Measurements from ENCODE around the gene FAM180B. TPM values are rescaled to one million over a fixed set of nuclear protein-coding genes. Genes with fewer than 3 reads are reported as not detected.
A peak's percentile ranks its signal among the peaks of the same experiment; 100 is the strongest.

Gene FAM180B
- total RNA-seq, 1 experiment from 2014 or later: not detected

DNA sequence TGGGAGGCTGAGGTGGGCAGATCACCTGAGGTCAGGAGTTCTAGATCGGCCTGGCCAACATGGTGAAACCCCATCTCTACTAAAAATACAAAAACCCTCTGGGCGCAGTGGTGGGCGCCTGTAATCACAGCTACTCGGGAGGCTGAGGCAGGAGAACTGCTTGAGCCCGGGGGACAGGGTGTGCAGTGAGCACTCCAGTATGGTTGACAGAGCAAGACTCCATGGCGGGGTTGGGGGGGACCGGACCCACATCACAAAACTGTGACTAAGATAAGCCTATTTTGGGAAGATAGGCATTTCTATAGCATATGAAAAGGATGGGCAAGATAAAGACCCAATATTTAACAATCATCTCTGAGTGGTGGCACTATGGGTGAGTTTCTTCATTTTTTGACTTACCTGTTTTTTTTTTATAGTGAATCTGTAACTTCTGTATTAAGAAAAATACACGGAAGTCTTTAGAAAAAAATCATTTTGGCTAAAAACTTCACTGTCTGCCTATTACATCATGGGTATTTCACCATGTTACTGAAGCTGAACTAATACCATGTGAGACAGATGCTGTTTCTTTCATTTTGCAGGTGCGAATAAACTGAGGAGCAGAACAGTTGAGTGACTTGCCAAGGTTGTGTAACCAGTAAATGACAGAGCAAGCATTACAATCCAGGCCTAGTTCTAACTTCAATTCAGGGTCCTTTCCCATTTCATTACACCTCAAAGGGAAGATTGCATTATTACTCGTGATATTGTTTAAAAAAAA is 36.0 kb upstream of the FAM180B start:
- no peaks in the 10 kb centered on the region for H3K9me3 Mint-ChIP-seq (ENCODE audit: unreplicated experiment)
- TF ChIP-seq, protein P1, sequence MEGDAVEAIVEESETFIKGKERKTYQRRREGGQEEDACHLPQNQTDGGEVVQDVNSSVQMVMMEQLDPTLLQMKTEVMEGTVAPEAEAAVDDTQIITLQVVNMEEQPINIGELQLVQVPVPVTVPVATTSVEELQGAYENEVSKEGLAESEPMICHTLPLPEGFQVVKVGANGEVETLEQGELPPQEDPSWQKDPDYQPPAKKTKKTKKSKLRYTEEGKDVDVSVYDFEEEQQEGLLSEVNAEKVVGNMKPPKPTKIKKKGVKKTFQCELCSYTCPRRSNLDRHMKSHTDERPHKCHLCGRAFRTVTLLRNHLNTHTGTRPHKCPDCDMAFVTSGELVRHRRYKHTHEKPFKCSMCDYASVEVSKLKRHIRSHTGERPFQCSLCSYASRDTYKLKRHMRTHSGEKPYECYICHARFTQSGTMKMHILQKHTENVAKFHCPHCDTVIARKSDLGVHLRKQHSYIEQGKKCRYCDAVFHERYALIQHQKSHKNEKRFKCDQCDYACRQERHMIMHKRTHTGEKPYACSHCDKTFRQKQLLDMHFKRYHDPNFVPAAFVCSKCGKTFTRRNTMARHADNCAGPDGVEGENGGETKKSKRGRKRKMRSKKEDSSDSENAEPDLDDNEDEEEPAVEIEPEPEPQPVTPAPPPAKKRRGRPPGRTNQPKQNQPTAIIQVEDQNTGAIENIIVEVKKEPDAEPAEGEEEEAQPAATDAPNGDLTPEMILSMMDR (IDR thresholded peaks at IDR 0.05; ENCODE audit: unreplicated experiment): no peak
- H3K4me1 Mint-ChIP-seq (ENCODE audit: insufficient read depth, unreplicated experiment): peaks cover 31% of the 10 kb centered on the region
- DNase-seq (ENCODE audit: unreplicated experiment): peak; percentile 50
- POLR2A ChIA-PET: interaction anchor here (0.6 to 5.1 kb wide), 11 partner anchors 10 to 55 kb away, joined by 3 to 61 read pairs (median 12); partner anchors contain the start of genes KBTBD4, NDUFS3 and PTPMT1
- CTCF ChIA-PET: interaction anchor here (0.6 to 0.7 kb wide), 4 partner anchors 15 to 216 kb away, joined by 3 to 5 read pairs (median 4); no protein-coding TSS in a partner anchor
- H3K27me3 Mint-ChIP-seq (ENCODE audit: insufficient read depth, unreplicated experiment): no peaks in the 10 kb centered on the region
- intact Hi-C loops (cut with micrococcal nuclease): loop anchor here (5.0 kb wide), 2 partner anchors 53 to 83 kb away; no protein-coding TSS in a partner anchor
- H3K36me3 Mint-ChIP-seq (ENCODE audit: insufficient read depth, unreplicated experiment): peaks cover 12% of the 10 kb centered on the region
- H3K27ac Mint-ChIP-seq (ENCODE audit: low read depth, unreplicated experiment): peak overlapping the region; percentile 46
- BruUV-seq (replicated peaks): no TSS peak
- peak overlapping the region; percentile 100 for H3K4me3 Mint-ChIP-seq (ENCODE audit: unreplicated experiment)

GRCh38 chr11:47551086-47551485 is 35.4 kb upstream of the FAM180B start:
- Mint-ChIP-seq H3K27ac (ENCODE audit: low read depth, unreplicated experiment) (peak overlapping the region; percentile 46), H3K4me1 (ENCODE audit: insufficient read depth, unreplicated experiment) (peaks cover 31% of the 10 kb centered on the region), H3K9me3 (ENCODE audit: unreplicated experiment) (no peaks in the 10 kb centered on the region), H3K27me3 (ENCODE audit: insufficient read depth, unreplicated experiment) (no peaks in the 10 kb centered on the region), H3K36me3 (ENCODE audit: insufficient read depth, unreplicated experiment) (peaks cover 12% of the 10 kb centered on the region), H3K4me3 (ENCODE audit: unreplicated experiment) (peak overlapping the region; percentile 100)
- CTCF ChIA-PET: interaction anchor here (0.6 to 1.3 kb wide), 11 partner anchors 9 to 216 kb away, joined by 3 to 7 read pairs (median 3); no protein-coding TSS in a partner anchor
- intact Hi-C loops (cut with micrococcal nuclease): loop anchor here (5.0 kb wide), 2 partner anchors 54 to 84 kb away; no protein-coding TSS in a partner anchor
- BruUV-seq (replicated peaks): TSS peak; percentile 40
- TF ChIP-seq, protein P1 (IDR thresholded peaks at IDR 0.05; ENCODE audit: unreplicated experiment): peak; percentile 21
- DNase-seq (ENCODE audit: unreplicated experiment): peak; percentile 46
- POLR2A ChIA-PET: interaction anchor here (0.7 to 5.1 kb wide), 15 partner anchors 11 to 124 kb away, joined by 3 to 61 read pairs (median 8); partner anchors contain the start of genes KBTBD4, NDUFS3, PSMC3 and PTPMT1

DNA sequence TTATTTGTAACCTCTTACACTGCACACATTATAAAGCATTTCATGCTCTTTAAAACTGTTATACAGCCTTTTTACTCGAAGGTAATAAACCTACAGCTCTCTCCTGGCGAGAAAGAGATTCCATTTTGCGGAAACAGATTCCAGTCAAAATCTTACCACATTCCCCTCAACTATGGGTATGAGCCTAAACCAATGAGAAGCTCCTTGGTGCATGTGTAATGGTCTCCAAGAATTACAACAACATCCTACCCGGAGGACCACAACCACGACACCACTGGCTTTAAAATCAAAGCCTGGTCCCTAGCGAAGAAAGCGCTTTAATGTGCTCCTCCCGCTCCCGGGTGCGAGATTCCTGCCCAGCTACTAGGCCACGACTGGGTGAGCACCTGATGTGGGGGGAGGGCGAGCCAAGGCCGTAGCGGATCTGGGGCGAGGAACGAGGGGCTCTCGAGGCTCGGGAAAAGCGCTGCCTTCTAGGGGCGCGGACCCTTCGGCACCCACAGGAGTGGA is 34.4 kb upstream of the FAM180B start:
- H3K27ac Mint-ChIP-seq (ENCODE audit: low read depth, unreplicated experiment): peak overlapping the region; percentile 96
- ChIA-PET CTCF (interaction anchor here (0.5 to 3.4 kb wide), 16 partner anchors 10 to 125 kb away, joined by 3 to 22 read pairs (median 4); partner anchors contain the start of gene PTPMT1), POLR2A (interaction anchor here (0.6 to 5.1 kb wide), 34 partner anchors 9 to 367 kb away, joined by 3 to 61 read pairs (median 4); partner anchors contain the start of genes DDB2, KBTBD4, NDUFS3 and PSMC3)
- peak; percentile 42 for DNase-seq (ENCODE audit: unreplicated experiment)
- peak overlapping the region; percentile 100 for H3K4me3 Mint-ChIP-seq (ENCODE audit: unreplicated experiment)
- H3K36me3 Mint-ChIP-seq (ENCODE audit: insufficient read depth, unreplicated experiment): peaks cover 12% of the 10 kb centered on the region
- peaks cover 28% of the 10 kb centered on the region for H3K4me1 Mint-ChIP-seq (ENCODE audit: insufficient read depth, unreplicated experiment)
- TF ChIP-seq, protein P1 (IDR thresholded peaks at IDR 0.05; ENCODE audit: unreplicated experiment): no peak
- no peaks in the 10 kb centered on the region for H3K9me3 Mint-ChIP-seq (ENCODE audit: unreplicated experiment)
- no peaks in the 10 kb centered on the region for H3K27me3 Mint-ChIP-seq (ENCODE audit: insufficient read depth, unreplicated experiment)
- intact Hi-C loops (cut with micrococcal nuclease): loop anchor here (5.0 kb wide), 2 partner anchors 55 to 85 kb away; no protein-coding TSS in a partner anchor
- BruUV-seq (replicated peaks): TSS peak; percentile 30
